ENCODE results near the gene KIAA0319L. TPM values are rescaled to one million over a fixed set of nuclear protein-coding genes. Genes with fewer than 3 reads are reported as not detected.

The KIAA0319L gene
- total RNA-seq, 2 donors from 2014 or later = 62.5 to 95.0 TPM

GRCh38 chr1:35600593-35600992 lies 43.4 kb upstream of the KIAA0319L start:
- TF ChIP-seq CTCF (IDR thresholded peaks at IDR 0.05) = no peak
- no peak overlapping the region for H3K27ac ChIP-seq
- no peaks in the 10 kb centered on the region for H3K9me3 ChIP-seq

GRCh38 chr1:35599411-35599810 lies 42.2 kb upstream of the KIAA0319L start:
- no peaks in the 10 kb centered on the region for H3K9me3 ChIP-seq
- H3K4me1 ChIP-seq = no peaks in the 10 kb centered on the region
- no peak for DNase-seq (ENCODE audit: low spot score)
- no peaks in the 10 kb centered on the region for H3K27me3 ChIP-seq
- TF ChIP-seq CTCF (IDR thresholded peaks at IDR 0.05) = no peak
- H3K36me3 ChIP-seq = peaks cover 43% of the 10 kb centered on the region
- H3K4me3 ChIP-seq = no peak overlapping the region
- no peak overlapping the region for H3K27ac ChIP-seq

More at GRCh38 chr1:35600593-35600992, 43.4 kb upstream of the KIAA0319L start:
- no peak overlapping the region for H3K4me3 ChIP-seq
- no peaks in the 10 kb centered on the region for H3K27me3 ChIP-seq
- peaks cover 53% of the 10 kb centered on the region for H3K36me3 ChIP-seq
- no peaks in the 10 kb centered on the region for H3K4me1 ChIP-seq
- peak; percentile 11 for DNase-seq (ENCODE audit: low spot score)

GRCh38 chr1:35598895-35599294 lies 41.7 kb upstream of the KIAA0319L start:
- H3K9me3 ChIP-seq = no peaks in the 10 kb centered on the region
- H3K27ac ChIP-seq = no peak overlapping the region
- no peaks in the 10 kb centered on the region for H3K27me3 ChIP-seq
- H3K4me3 ChIP-seq = no peak overlapping the region
- H3K4me1 ChIP-seq = no peaks in the 10 kb centered on the region
- no peak for TF ChIP-seq CTCF (IDR thresholded peaks at IDR 0.05)
- DNase-seq (ENCODE audit: low spot score) = peak; percentile 32
- H3K36me3 ChIP-seq = peaks cover 38% of the 10 kb centered on the region

- TF ChIP-seq CTCF (IDR thresholded peaks at IDR 0.05) = no peak
- Histone ChIP-seq H3K36me3 (peaks cover 27% of the 10 kb centered on the region), H3K9me3 (no peaks in the 10 kb centered on the region), H3K4me1 (no peaks in the 10 kb centered on the region), H3K27me3 (no peaks in the 10 kb centered on the region), H3K4me3 (no peak overlapping the region), H3K27ac (no peak overlapping the region)
- DNase-seq (ENCODE audit: low spot score) = peak; percentile 7
These were observed 40.7 kb upstream of the KIAA0319L start for GRCh38 chr1:35597870-35598269.

GRCh38 chr1:35595684-35596083 lies 38.5 kb upstream of the KIAA0319L start:
- H3K4me3 ChIP-seq = no peak overlapping the region
- no peak for TF ChIP-seq CTCF (IDR thresholded peaks at IDR 0.05)
- H3K4me1 ChIP-seq = no peaks in the 10 kb centered on the region
- H3K27ac ChIP-seq = no peak overlapping the region
- H3K36me3 ChIP-seq = peaks cover 9% of the 10 kb centered on the region
- H3K27me3 ChIP-seq = no peaks in the 10 kb centered on the region
- peak; percentile 54 for DNase-seq (ENCODE audit: low spot score)
- no peaks in the 10 kb centered on the region for H3K9me3 ChIP-seq

GRCh38 chr1:35594005-35594760 lies 37.0 kb upstream of the KIAA0319L start:
- no peaks in the 10 kb centered on the region for H3K27me3 ChIP-seq
- H3K36me3 ChIP-seq = peaks cover under 1% of the 10 kb centered on the region
- DNase-seq (ENCODE audit: low spot score) = peak; percentile 43
- H3K4me3 ChIP-seq = no peak overlapping the region
- no peaks in the 10 kb centered on the region for H3K9me3 ChIP-seq
- H3K4me1 ChIP-seq = no peaks in the 10 kb centered on the region
- TF ChIP-seq CTCF (IDR thresholded peaks at IDR 0.05) = no peak
- H3K27ac ChIP-seq = no peak overlapping the region
